Cardiac septum (tissue), 1 donor: ENCODE data around the gene NR5A1. TPM values are rescaled to one million over a fixed set of nuclear protein-coding genes. Genes with fewer than 3 reads are reported as not detected.

Source experiments
- DNase-seq: peaks from one replicate; pipeline ENCODE4 v3.0.0-alpha.2; 2020; ENCODE audit warnings: low spot score
- intact Hi-C: fragments of 100-400 bp; cut with DNase I; formaldehyde crosslinking; loops from one replicate; pipeline ENCODE4 v1.14.0; 2022
- total RNA-seq: library from RNA; stranded (reverse); fragmentation: NEBNext Ultra II Directional; extraction: Animal tissue kit (Norgen Biotek cat#: 25700); gene quantifications from one replicate; pipeline ENCODE4 v1.2.1, GENCODE V29; 2021
- donor health status: DM: no; HTN: no; CAD: no.

Gene NR5A1
- total RNA-seq, 1 donor from 2014 or later: not detected

- DNase-seq: no peak
- intact Hi-C loops: no loop called here
Observed at GRCh38 chr9:124518116-124518515, 10.9 kb upstream of the NR5A1 start.

GRCh38 chr9:124517600-124517999 is 10.4 kb upstream of the NR5A1 start:
- no peak for DNase-seq
- intact Hi-C loops: no loop called here

GRCh38 chr9:124514874-124515273 is 7.7 kb upstream of the NR5A1 start:
- no peak for DNase-seq
- intact Hi-C loops: no loop called here

- DNase-seq: no peak
- intact Hi-C loops: no loop called here
Observed at GRCh38 chr9:124514125-124514524, 6.9 kb upstream of the NR5A1 start.

GRCh38 chr9:124513376-124513994 is 6.3 kb upstream of the NR5A1 start:
- intact Hi-C loops: no loop called here
- no peak for DNase-seq

- intact Hi-C loops: no loop called here
- DNase-seq: no peak
Observed at GRCh38 chr9:124512806-124513204, 5.6 kb upstream of the NR5A1 start.

GRCh38 chr9:124511891-124512805 is 4.9 kb upstream of the NR5A1 start:
- intact Hi-C loops: no loop called here
- no peak for DNase-seq

- intact Hi-C loops: no loop called here
- no peak for DNase-seq
Observed at GRCh38 chr9:124511426-124511840, 4.2 kb upstream of the NR5A1 start.

- intact Hi-C loops: no loop called here
Observed at GRCh38 chr9:124510650-124511425, 3.6 kb upstream of the NR5A1 start.

GRCh38 chr9:124507880-124508423 is 753 bp upstream of the NR5A1 start:
- no peak for DNase-seq
- intact Hi-C loops: no loop called here

More at GRCh38 chr9:124510650-124511425, 3.6 kb upstream of the NR5A1 start:
- DNase-seq: no peak

GRCh38 chr9:124506433-124506832 is 766 bp downstream of the NR5A1 start:
- intact Hi-C loops: no loop called here
- DNase-seq: no peak

GRCh38 chr9:124505901-124506346 is 1.3 kb downstream of the NR5A1 start:
- intact Hi-C loops: no loop called here
- DNase-seq: no peak

- intact Hi-C loops: no loop called here
- DNase-seq: no peak
Observed at GRCh38 chr9:124505006-124505900, 1.9 kb downstream of the NR5A1 start.

- intact Hi-C loops: no loop called here
- DNase-seq: no peak
Observed at GRCh38 chr9:124504530-124505005, 2.6 kb downstream of the NR5A1 start.

- intact Hi-C loops: no loop called here
- no peak for DNase-seq
Observed at GRCh38 chr9:124503713-124504529, 3.3 kb downstream of the NR5A1 start.

GRCh38 chr9:124502711-124503702 is 4.2 kb downstream of the NR5A1 start:
- intact Hi-C loops: no loop called here
- DNase-seq: no peak
